SHP77 (cell line): Measurements from ENCODE around the gene IL1RL2.

Experiments
- DNase-seq, 2 experiments: peaks; one replicate each; lab custom pipeline; 2025; lab: John Stamatoyannopoulos, UW

The IL1RL2 gene

DNA sequence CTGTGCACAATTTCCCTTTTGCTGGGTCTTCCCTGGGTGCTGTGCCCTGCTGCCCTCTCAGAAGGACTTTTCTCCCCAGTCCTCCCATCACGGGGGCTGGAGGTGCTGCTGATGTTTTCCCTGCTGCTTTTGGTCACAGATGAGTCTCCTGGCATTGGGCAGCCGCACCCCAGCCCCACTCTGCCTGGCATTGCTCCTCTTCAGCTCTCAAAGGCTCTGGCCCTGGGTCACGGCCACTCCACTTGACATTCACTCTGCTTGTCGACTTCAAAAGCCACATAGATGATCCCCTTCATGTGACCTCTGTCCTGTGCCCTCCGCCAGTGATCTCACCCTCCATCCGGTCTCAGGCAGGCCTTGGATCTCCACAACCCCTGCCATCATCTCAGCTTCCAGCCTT lies 81.0 kb downstream of the IL1RL2 start:
- no peak for DNase-seq

- DNase-seq = no peak
Measured at GRCh38 chr2:102268510-102269199, 81.8 kb downstream of the IL1RL2 start.

DNA sequence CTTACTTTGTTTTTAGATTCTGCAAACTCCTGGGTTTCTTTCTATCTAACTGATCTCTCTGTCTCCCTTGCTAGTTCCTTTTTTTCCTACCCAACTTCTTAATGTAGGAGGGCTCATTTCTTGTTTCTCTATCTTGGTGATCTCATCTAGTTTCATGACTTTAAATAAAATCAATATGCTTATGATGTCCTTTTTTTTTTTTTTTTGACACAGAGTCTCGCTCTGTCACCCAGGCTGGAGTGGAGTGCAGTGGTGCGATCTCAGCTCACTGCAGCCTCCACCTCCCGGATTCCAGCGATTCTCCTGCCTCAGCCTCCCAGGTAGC lies 82.3 kb downstream of the IL1RL2 start:
- no peak for DNase-seq

GRCh38 chr2:102271844-102272243 lies 85.0 kb downstream of the IL1RL2 start:
- DNase-seq = no peak

GRCh38 chr2:102273619-102274211 lies 86.9 kb downstream of the IL1RL2 start:
- no peak for DNase-seq

GRCh38 chr2:102276549-102277201 lies 89.9 kb downstream of the IL1RL2 start:
- DNase-seq = no peak

GRCh38 chr2:102277202-102277700 lies 90.4 kb downstream of the IL1RL2 start:
- DNase-seq = no peak

- DNase-seq = no peak
Measured at GRCh38 chr2:102278720-102279390, 92.0 kb downstream of the IL1RL2 start.

DNA sequence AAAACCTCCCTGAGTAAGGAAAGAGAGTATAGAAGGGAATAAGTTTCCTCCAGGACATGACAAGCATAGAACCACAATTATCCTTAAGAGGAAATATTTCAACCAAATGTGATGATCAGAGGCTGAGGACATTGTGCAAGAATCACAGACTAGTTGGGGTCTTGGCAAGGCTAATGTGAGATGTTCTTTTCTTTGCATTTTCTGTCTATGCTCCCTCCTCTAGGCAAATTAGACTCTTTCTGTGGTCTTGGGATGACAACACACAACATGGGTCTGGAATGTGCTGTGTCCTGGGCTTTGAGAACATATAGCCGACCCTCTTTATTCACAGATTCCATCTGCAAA lies 92.5 kb downstream of the IL1RL2 start:
- DNase-seq = no peak

GRCh38 chr2:102282678-102283091 lies 95.9 kb downstream of the IL1RL2 start:
- DNase-seq = no peak

GRCh38 chr2:102283996-102284395 lies 97.2 kb downstream of the IL1RL2 start:
- DNase-seq = no peak

DNA sequence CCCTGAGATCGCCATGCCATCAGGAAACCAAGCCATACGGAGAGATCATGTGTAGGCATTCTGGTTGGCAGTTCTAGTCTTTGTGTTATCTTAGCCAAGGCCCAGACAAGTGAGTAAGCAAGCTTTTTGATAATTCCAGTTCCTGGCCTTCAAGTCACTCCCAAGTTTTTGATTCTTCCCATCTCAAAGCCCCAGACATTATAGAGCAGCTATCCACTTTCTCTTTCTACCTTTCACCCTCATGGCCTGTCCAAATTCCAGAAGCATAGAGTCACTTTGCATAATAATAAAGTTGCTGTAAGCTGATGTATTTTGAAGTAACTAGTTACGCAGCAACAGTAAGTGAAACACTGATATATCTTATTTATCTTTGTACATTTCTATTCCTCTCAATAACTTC lies 97.8 kb downstream of the IL1RL2 start:
- DNase-seq = no peak

DNA sequence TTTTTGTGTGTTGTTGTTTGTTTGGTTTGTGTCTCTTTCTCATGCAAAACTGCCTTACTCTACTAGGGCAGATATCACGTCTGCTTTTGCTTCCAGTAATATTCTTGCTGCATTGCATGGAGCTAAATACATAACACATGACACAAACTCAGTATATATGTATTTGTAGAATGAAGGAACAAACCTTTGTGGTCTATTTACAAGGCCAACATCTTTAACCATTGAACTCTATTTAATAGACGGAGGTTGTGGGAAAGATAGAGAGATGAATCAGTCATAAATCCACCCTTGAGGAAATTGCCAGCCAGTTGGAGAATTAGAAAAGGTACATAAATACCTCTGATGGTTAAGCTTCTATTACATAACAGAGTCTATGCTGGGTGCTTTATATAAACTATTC lies 98.5 kb downstream of the IL1RL2 start:
- DNase-seq = no peak

DNA sequence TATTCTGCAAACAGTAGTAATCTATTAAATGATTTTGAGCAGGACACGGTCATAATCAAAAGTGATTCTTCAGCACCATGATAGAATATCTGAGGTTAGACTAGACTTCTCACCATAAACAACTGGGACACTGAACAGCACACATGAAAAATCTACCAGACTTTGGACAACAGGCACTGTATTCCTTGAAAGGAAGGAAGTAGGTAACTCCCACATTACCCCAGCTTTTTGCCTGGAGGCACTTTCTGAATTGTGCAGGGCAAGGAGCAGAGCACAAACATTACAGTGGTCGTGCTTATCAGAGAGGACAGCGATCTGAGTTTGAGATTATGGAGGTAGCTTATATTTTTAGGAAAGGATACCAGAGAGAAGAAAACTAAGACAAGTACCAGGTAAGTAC lies 99.2 kb downstream of the IL1RL2 start:
- no peak for DNase-seq

- no peak for DNase-seq
Measured at GRCh38 chr2:102289129-102289528, 102.3 kb downstream of the IL1RL2 start.
